Measurements from ENCODE around the gene MRPL44.

MRPL44 gene

GRCh38 chr2:223979730-223980396 lies 22.6 kb downstream of the MRPL44 start:
- no peak for TF ChIP-seq CTCF (IDR thresholded peaks at IDR 0.05; ENCODE audit: insufficient read depth, low read depth, low read length, missing control alignments)
- no peak overlapping the region for H3K4me3 ChIP-seq (ENCODE audit: low read length)
- DNase-seq (ENCODE audit: low read depth), result no peak

GRCh38 chr2:223980397-223980735 lies 23.1 kb downstream of the MRPL44 start:
- no peak for TF ChIP-seq CTCF (IDR thresholded peaks at IDR 0.05; ENCODE audit: insufficient read depth, low read depth, low read length, missing control alignments)
- DNase-seq (ENCODE audit: low read depth), result no peak
- no peak overlapping the region for H3K4me3 ChIP-seq (ENCODE audit: low read length)

- TF ChIP-seq CTCF (IDR thresholded peaks at IDR 0.05; ENCODE audit: insufficient read depth, low read depth, low read length, missing control alignments), result no peak
- no peak for DNase-seq (ENCODE audit: low read depth)
- no peak overlapping the region for H3K4me3 ChIP-seq (ENCODE audit: low read length)
These were observed 23.5 kb downstream of the MRPL44 start for GRCh38 chr2:223980803-223981202.

GRCh38 chr2:223981241-223981640 lies 24.0 kb downstream of the MRPL44 start:
- no peak for TF ChIP-seq CTCF (IDR thresholded peaks at IDR 0.05; ENCODE audit: insufficient read depth, low read depth, low read length, missing control alignments)
- no peak overlapping the region for H3K4me3 ChIP-seq (ENCODE audit: low read length)
- DNase-seq (ENCODE audit: low read depth), result no peak

- peak; percentile 13 for TF ChIP-seq CTCF (IDR thresholded peaks at IDR 0.05; ENCODE audit: insufficient read depth, low read depth, low read length, missing control alignments)
- no peak overlapping the region for H3K4me3 ChIP-seq (ENCODE audit: low read length)
These were observed 32.1 kb downstream of the MRPL44 start for GRCh38 chr2:223989206-223989855.

GRCh38 chr2:223989856-223990232 lies 32.6 kb downstream of the MRPL44 start:
- no peak for DNase-seq (ENCODE audit: low read depth)
- no peak for TF ChIP-seq CTCF (IDR thresholded peaks at IDR 0.05; ENCODE audit: insufficient read depth, low read depth, low read length, missing control alignments)

More at GRCh38 chr2:223989206-223989855, 32.1 kb downstream of the MRPL44 start:
- no peak for DNase-seq (ENCODE audit: low read depth)

GRCh38 chr2:223991611-223992010 lies 34.3 kb downstream of the MRPL44 start:
- TF ChIP-seq CTCF (IDR thresholded peaks at IDR 0.05; ENCODE audit: insufficient read depth, low read depth, low read length, missing control alignments), result no peak
- DNase-seq (ENCODE audit: low read depth), result no peak
- H3K4me3 ChIP-seq (ENCODE audit: low read length), result no peak overlapping the region

More at GRCh38 chr2:223989856-223990232, 32.6 kb downstream of the MRPL44 start:
- no peak overlapping the region for H3K4me3 ChIP-seq (ENCODE audit: low read length)
